GM19238 (cell line): Measurements from ENCODE around the gene CTSE.
"Not testable (repeated sequence)": the region's sequence is repeated elsewhere in the genome, so short reads cannot be mapped to it uniquely, and the experiment has no call there.

Source experiments
- DNase-seq: peaks from one replicate; pipeline ENCODE4 v3.0.0; 2011; ENCODE audit warnings: low spot score; ENCODE audit not compliant: insufficient read length

Gene CTSE

GRCh38 chr1:206023695-206024094 lies at the start of gene CTSE:
Gene CTSE, minus strand, starts transcription at chr1:206023895. Its CDS starts 104 bp downstream, at chr1:206023791.
- DNase-seq = no peak

GRCh38 chr1:206070627-206071304 lies 47.1 kb upstream of the CTSE start:
- no peak for DNase-seq

- DNase-seq = no peak
These were observed 44.6 kb upstream of the CTSE start for GRCh38 chr1:206068314-206068713.

GRCh38 chr1:206067486-206068227 lies 44.0 kb upstream of the CTSE start:
- no peak for DNase-seq

- no peak for DNase-seq
These were observed 42.9 kb upstream of the CTSE start for GRCh38 chr1:206066479-206067171.

GRCh38 chr1:206065547-206066145 lies 42.0 kb upstream of the CTSE start:
- no peak for DNase-seq

- not testable (repeated sequence) for DNase-seq
These were observed 40.8 kb upstream of the CTSE start for GRCh38 chr1:206064501-206064900.

GRCh38 chr1:206064001-206064400 lies 40.3 kb upstream of the CTSE start:
- DNase-seq = not testable (repeated sequence)

GRCh38 chr1:206062464-206062863 lies 38.8 kb upstream of the CTSE start:
- no peak for DNase-seq

GRCh38 chr1:206060844-206061243 lies 37.1 kb upstream of the CTSE start:
- DNase-seq = no peak

GRCh38 chr1:206059355-206059915 lies 35.7 kb upstream of the CTSE start:
- no peak for DNase-seq

GRCh38 chr1:206058927-206059292 lies 35.2 kb upstream of the CTSE start:
- no peak for DNase-seq

GRCh38 chr1:206058289-206058926 lies 34.7 kb upstream of the CTSE start:
- not testable (repeated sequence) for DNase-seq

GRCh38 chr1:206055639-206056323 lies 32.1 kb upstream of the CTSE start:
- not testable (repeated sequence) for DNase-seq

GRCh38 chr1:206055069-206055625 lies 31.5 kb upstream of the CTSE start:
- DNase-seq = not testable (repeated sequence)

- DNase-seq = not testable (repeated sequence)
These were observed 29.9 kb upstream of the CTSE start for GRCh38 chr1:206053616-206054015.

- DNase-seq = not testable (repeated sequence)
These were observed 29.4 kb upstream of the CTSE start, which contains the start of gene RHEX for GRCh38 chr1:206052919-206053610. Gene RHEX, plus strand, starts transcription at chr1:206053173. Its CDS starts 44,656 bp downstream, at chr1:206097829.

GRCh38 chr1:206052231-206052865 lies 28.7 kb upstream of the CTSE start:
- DNase-seq = not testable (repeated sequence)
